MM.1S (cell line): ENCODE results near the gene NTN4.

Source experiments
- DNase-seq: peaks from one replicate; pipeline ENCODE4 v3.0.0-alpha.2; 2015
- H2AFZ ChIP-seq: fragments of 300-600 bp; sonication (generic); 2 replicates; pipeline ENCODE4 v1.6.0; 2016; ENCODE audit warnings: antibody characterized with exemption, low read length
- H3F3A ChIP-seq: fragments of 300-600 bp; sonication (generic); 2 replicates; pipeline ENCODE4 v1.6.1; 2016; ENCODE audit warnings: mild to moderate bottlenecking, antibody characterized with exemption, low read length, moderate library complexity, mixed read lengths; ENCODE audit not compliant: insufficient read depth
- H3K27ac ChIP-seq: fragments of 300-600 bp; sonication (generic); 2 replicates; pipeline ENCODE4 v1.5.1; 2016; ENCODE audit warnings: mild to moderate bottlenecking, low read length
- H3K27me3 ChIP-seq: fragments of 300-600 bp; sonication (generic); replicated peaks from 2 replicates; pipeline ENCODE4 v1.6.0; 2016; ENCODE audit warnings: low read length; ENCODE audit not compliant: insufficient read depth
- H3K36me3 ChIP-seq: fragments of 300-600 bp; sonication (generic); replicated peaks from 2 replicates; pipeline ENCODE4 v1.6.1; 2016; ENCODE audit warnings: mild to moderate bottlenecking, low read length, mixed read lengths; ENCODE audit not compliant: insufficient read depth
- H3K4me1 ChIP-seq: fragments of 300-600 bp; sonication (generic); 2 replicates; pipeline ENCODE4 v1.6.1; 2016; ENCODE audit warnings: low read length, mixed read lengths
- H3K4me2 ChIP-seq: fragments of 300-600 bp; sonication (generic); 2 replicates; pipeline ENCODE4 v1.6.0; 2016; ENCODE audit warnings: low read depth, low read length
- H3K4me3 ChIP-seq: fragments of 300-600 bp; sonication (generic); 2 replicates; pipeline ENCODE4 v1.5.1; 2016; ENCODE audit warnings: low read length, mixed read lengths
- H3K79me2 ChIP-seq: fragments of 300-600 bp; sonication (generic); 2 replicates; pipeline ENCODE4 v1.6.1; 2016; ENCODE audit warnings: mixed run types, low read length, mixed read lengths
- H3K9ac ChIP-seq: fragments of 300-600 bp; sonication (generic); 2 replicates; pipeline ENCODE4 v1.6.1; 2016; ENCODE audit warnings: low read length, mixed read lengths
- H3K9me2 ChIP-seq: fragments of 300-600 bp; sonication (generic); replicated peaks from 2 replicates; pipeline ENCODE4 v1.6.1; 2016; ENCODE audit warnings: mild to moderate bottlenecking, low read length, mixed read lengths; ENCODE audit not compliant: insufficient read depth
- H3K9me3 ChIP-seq: fragments of 300-600 bp; sonication (generic); replicated peaks from 2 replicates; pipeline ENCODE4 v1.6.1; 2016; ENCODE audit warnings: mild to moderate bottlenecking, low read length, mixed read lengths; ENCODE audit not compliant: insufficient read depth
- H4K20me1 ChIP-seq: fragments of 300-600 bp; sonication (generic); 2 replicates; pipeline ENCODE4 v1.6.1; 2016; ENCODE audit warnings: mild to moderate bottlenecking, low read length, moderate library complexity, mixed read lengths; ENCODE audit not compliant: insufficient read depth
- CTCF ChIP-seq: fragments of 300-600 bp; sonication (generic); IDR thresholded peaks from 2 replicates; pipeline ENCODE4 v1.5.1; 2016; ENCODE audit warnings: antibody characterized with exemption, low read length, mixed read lengths
- EZH2 ChIP-seq: fragments of 300-600 bp; sonication (generic); optimal IDR thresholded peaks from 2 replicates; pipeline ENCODE3; 2017; ENCODE audit warnings: low read depth, mild to moderate bottlenecking, antibody characterized with exemption, low read length, mixed read lengths
- EZH2phosphoT487 ChIP-seq: fragments of 300-600 bp; sonication (generic); IDR thresholded peaks from 2 replicates; pipeline ENCODE4 v1.6.1; 2018; ENCODE audit warnings: antibody characterized with exemption, low read length

NTN4 gene

GRCh38 chr12:95633049-95633731 lies 157.4 kb downstream of the NTN4 start:
- Histone ChIP-seq H3K9me2 (no peaks in the 10 kb centered on the region), H3K27ac (no peak overlapping the region), H3K4me1 (no peaks in the 10 kb centered on the region), H2AFZ (no peak overlapping the region), H3K9me3 (no peaks in the 10 kb centered on the region), H4K20me1 (no peaks in the 10 kb centered on the region), H3K9ac (no peak overlapping the region), H3K4me2 (no peak overlapping the region), H3K4me3 (no peak overlapping the region), H3K36me3 (no peaks in the 10 kb centered on the region), H3K27me3 (no peaks in the 10 kb centered on the region), H3F3A (no peaks in the 10 kb centered on the region), H3K79me2 (no peaks in the 10 kb centered on the region)
- TF ChIP-seq EZH2 = no peak
- no peak for TF ChIP-seq CTCF
- TF ChIP-seq EZH2phosphoT487 = no peak
- DNase-seq = no peak

DNA sequence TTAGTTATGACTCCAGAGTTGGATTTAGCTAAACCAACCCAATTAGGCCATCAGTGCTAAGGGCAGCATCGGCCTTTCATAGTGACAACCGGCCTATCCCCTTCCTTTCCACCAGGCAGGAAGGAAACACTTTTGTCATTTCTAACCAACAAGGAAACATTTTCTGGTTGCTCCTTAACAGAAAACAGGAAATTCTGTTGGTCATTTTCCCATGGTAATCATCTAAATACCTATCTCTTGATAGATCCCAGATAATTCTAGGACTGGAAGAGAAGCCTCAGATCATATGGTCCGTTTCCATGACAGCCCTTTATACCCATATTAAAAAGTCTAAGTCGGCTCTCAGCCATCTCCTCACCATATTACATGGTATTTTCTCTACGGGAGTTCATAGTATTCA lies 160.1 kb downstream of the NTN4 start:
- Histone ChIP-seq H3K9me3 (no peaks in the 10 kb centered on the region), H3K4me1 (no peaks in the 10 kb centered on the region), H3K4me2 (no peak overlapping the region), H3K79me2 (no peaks in the 10 kb centered on the region), H3K27ac (no peak overlapping the region), H2AFZ (no peak overlapping the region), H3K4me3 (no peak overlapping the region), H4K20me1 (no peaks in the 10 kb centered on the region), H3K36me3 (no peaks in the 10 kb centered on the region), H3F3A (no peaks in the 10 kb centered on the region), H3K9me2 (no peaks in the 10 kb centered on the region), H3K9ac (no peak overlapping the region), H3K27me3 (no peaks in the 10 kb centered on the region)
- TF ChIP-seq EZH2 (no peak), CTCF (no peak), EZH2phosphoT487 (no peak)
- no peak for DNase-seq

DNA sequence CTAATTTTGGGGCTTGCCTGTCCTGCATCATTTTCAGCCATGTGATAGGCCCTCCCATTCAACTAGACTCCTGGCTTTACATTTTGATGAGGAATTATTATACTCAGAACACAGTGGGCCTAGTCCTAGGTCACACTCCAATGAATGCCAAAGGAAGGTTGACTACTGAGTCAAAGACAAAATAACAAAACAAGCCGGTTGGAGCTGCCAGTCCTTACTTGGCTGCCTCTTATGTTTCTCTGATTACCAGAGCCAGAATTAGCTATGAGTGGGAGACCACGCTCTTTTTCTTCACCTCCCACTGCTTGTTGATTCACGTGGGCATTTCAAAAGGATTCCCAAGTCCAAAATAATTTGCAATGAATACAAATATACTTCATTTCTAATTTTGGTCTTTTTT lies 161.2 kb downstream of the NTN4 start:
- H3K27ac ChIP-seq = no peak overlapping the region
- H3K4me1 ChIP-seq = no peaks in the 10 kb centered on the region
- no peaks in the 10 kb centered on the region for H3K9me2 ChIP-seq
- no peak overlapping the region for H2AFZ ChIP-seq
- no peak overlapping the region for H3K4me3 ChIP-seq
- H3K9me3 ChIP-seq = no peaks in the 10 kb centered on the region
- H3F3A ChIP-seq = no peaks in the 10 kb centered on the region
- no peak overlapping the region for H3K4me2 ChIP-seq
- no peaks in the 10 kb centered on the region for H3K27me3 ChIP-seq
- H3K36me3 ChIP-seq = no peaks in the 10 kb centered on the region
- H3K79me2 ChIP-seq = no peaks in the 10 kb centered on the region
- no peak overlapping the region for H3K9ac ChIP-seq
- DNase-seq = no peak
- H4K20me1 ChIP-seq = no peaks in the 10 kb centered on the region
- TF ChIP-seq EZH2 (no peak), EZH2phosphoT487 (no peak), CTCF (no peak)
